ENCODE results near the gene PATE3. TPM values are rescaled to one million over a fixed set of nuclear protein-coding genes. Genes with fewer than 3 reads are reported as not detected.

PATE3 gene, protein sequence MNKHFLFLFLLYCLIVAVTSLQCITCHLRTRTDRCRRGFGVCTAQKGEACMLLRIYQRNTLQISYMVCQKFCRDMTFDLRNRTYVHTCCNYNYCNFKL
- total RNA-seq (2022; extraction: Qiagen RNA extraction): not detected in 5 replicates

GRCh38 chr11:125787827-125788226 is at the start of gene PATE3:
PATE3 (plus strand) TSS chr11:125788127; CDS start chr11:125788152, 25 bp downstream.

DNA sequence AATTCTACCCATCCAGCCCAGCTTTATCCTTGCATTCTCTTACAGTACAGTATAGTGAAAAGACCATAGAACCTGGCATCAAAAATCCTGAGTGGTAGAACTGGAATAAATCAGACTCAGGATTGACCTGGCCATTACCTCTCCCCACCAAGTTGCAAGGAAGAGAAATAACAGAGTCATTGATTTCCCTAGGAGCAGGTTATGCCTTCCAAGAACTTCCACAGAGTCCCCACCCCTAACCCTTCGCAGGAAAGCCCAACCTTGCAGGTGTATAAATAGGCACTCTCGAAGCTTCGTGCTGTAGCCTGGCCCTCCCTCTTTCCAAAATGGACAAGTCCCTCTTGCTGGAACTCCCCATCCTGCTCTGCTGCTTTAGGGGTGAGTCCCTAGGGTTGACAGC is 41.9 kb upstream of the PATE3 start, which contains the start of gene PATE1:
TSS of gene PATE1 (plus strand) at position 301 of the 400 bp plus-strand sequence. CDS start at position 327, 26 bp downstream.

DNA sequence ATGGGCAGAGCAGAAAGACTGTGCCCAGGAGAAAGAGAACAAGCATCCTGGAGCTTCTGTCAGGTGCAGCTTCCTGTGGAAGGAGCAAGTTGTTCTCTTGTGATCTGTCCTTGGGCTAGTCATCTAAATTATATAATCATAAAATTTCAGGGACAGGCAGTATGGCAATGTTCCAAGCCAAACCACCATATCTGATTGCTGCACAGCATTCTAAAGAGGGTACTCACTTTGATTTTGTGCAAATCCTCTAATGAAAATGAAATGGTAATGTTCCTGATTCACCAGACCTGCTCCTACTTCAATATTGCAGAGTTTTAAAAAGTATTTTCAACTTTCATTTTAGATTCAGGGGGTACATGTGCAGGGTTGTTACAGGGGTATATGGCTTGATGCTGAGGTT is 9.2 kb upstream of the PATE3 start, which contains the start of gene PATE2:
TSS of gene PATE2 (minus strand) at position 101 of the 400 bp plus-strand sequence. CDS start at position 46, 55 bp downstream.

DNA sequence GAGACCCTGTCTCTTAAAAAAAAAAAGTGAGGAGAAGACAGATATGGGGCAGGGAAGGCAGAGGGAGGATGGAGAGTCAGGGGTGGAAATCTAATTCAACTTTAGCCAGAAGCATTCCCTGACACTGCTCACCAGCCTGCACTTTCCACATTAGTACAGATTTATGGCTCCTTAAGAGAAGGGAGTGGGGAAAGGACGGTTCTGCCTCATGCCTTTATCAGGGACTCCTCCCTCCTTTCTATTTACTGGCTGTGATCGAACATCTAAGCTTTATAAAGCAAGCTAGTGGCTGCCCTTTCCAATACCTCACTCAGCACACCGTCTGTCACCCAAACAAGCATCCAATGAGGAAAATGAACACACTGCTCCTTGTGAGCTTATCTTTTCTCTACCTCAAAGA is 45.1 kb downstream of the PATE3 start, which contains the start of gene PATE4:
TSS of gene PATE4 (plus strand) at position 301 of the 400 bp plus-strand sequence. CDS start at position 345, 44 bp downstream.

Other genes starting within 250 kb of the PATE3 start
- 97.3 to 113 TPM (median 98.8 TPM) in 5 replicates for gene EI24, start 218.7 kb upstream of the PATE3 start, total RNA-seq (2022; extraction: Qiagen RNA extraction)
- gene STT3A, start 195.3 kb upstream of the PATE3 start, total RNA-seq (2022; extraction: Qiagen RNA extraction): 88.4 to 94.1 TPM (median 91.7 TPM) in 5 replicates
- 27.6 to 37.0 TPM (median 28.7 TPM) in 5 replicates for gene CHEK1, start 163.0 kb upstream of the PATE3 start, total RNA-seq (2022; extraction: Qiagen RNA extraction)
- gene ACRV1, start 107.3 kb upstream of the PATE3 start, total RNA-seq (2022; extraction: Qiagen RNA extraction): 0.12 TPM in 1 of 5 replicates, not detected in the others
- gene PATE1, start 41.8 kb upstream of the PATE3 start, total RNA-seq (2022; extraction: Qiagen RNA extraction): not detected in 5 replicates
- gene PATE2, start 9.3 kb upstream of the PATE3 start, total RNA-seq (2022; extraction: Qiagen RNA extraction): not detected in 5 replicates
- not detected in 5 replicates for gene PATE4, start 45.2 kb downstream of the PATE3 start, total RNA-seq (2022; extraction: Qiagen RNA extraction)
- 10.9 to 12.1 TPM (median 11.9 TPM) in 5 replicates for gene HYLS1, start 99.5 kb downstream of the PATE3 start, total RNA-seq (2022; extraction: Qiagen RNA extraction)
- 6.5 to 10.6 TPM (median 7.8 TPM) in 5 replicates for gene PUS3, start 115.1 kb downstream of the PATE3 start, total RNA-seq (2022; extraction: Qiagen RNA extraction)
- gene DDX25, start 116.4 kb downstream of the PATE3 start, total RNA-seq (2022; extraction: Qiagen RNA extraction): 0.14 TPM in 1 of 5 replicates, not detected in the others
- gene VSIG10L2, start 157.9 kb downstream of the PATE3 start, total RNA-seq (2022; extraction: Qiagen RNA extraction): not detected in 5 replicates